ENCODE data around the gene MICAL3.
"Not testable (repeated sequence)": the region's sequence is repeated elsewhere in the genome, so short reads cannot be mapped to it uniquely, and the experiment has no call there.

The MICAL3 gene

GRCh38 chr22:17949642-17950473 is 74.5 kb downstream of the MICAL3 start:
- no peak for DNase-seq
- in situ Hi-C loops (cut with HindIII; ENCODE audit: low pct_ligation_motif_present, low pct_unique_long_range_greater_than_20kb, low sequenced_read_pairs) = no loop called here

GRCh38 chr22:17948101-17948500 is 76.3 kb downstream of the MICAL3 start:
- no peak for DNase-seq
- in situ Hi-C loops (cut with HindIII; ENCODE audit: low pct_ligation_motif_present, low pct_unique_long_range_greater_than_20kb, low sequenced_read_pairs) = no loop called here

GRCh38 chr22:17946662-17947367 is 77.5 kb downstream of the MICAL3 start:
- no peak for DNase-seq
- in situ Hi-C loops (cut with HindIII; ENCODE audit: low pct_ligation_motif_present, low pct_unique_long_range_greater_than_20kb, low sequenced_read_pairs) = no loop called here

- no peak for DNase-seq
- in situ Hi-C loops (cut with HindIII; ENCODE audit: low pct_ligation_motif_present, low pct_unique_long_range_greater_than_20kb, low sequenced_read_pairs) = no loop called here
Measured at GRCh38 chr22:17945888-17946648, 78.3 kb downstream of the MICAL3 start.

GRCh38 chr22:17945156-17945887 is 79.0 kb downstream of the MICAL3 start:
- in situ Hi-C loops (cut with HindIII; ENCODE audit: low pct_ligation_motif_present, low pct_unique_long_range_greater_than_20kb, low sequenced_read_pairs) = no loop called here
- no peak for DNase-seq

GRCh38 chr22:17944256-17944655 is 80.1 kb downstream of the MICAL3 start:
- in situ Hi-C loops (cut with HindIII; ENCODE audit: low pct_ligation_motif_present, low pct_unique_long_range_greater_than_20kb, low sequenced_read_pairs) = no loop called here
- no peak for DNase-seq

GRCh38 chr22:17943533-17944249 is 80.7 kb downstream of the MICAL3 start:
- DNase-seq = no peak
- in situ Hi-C loops (cut with HindIII; ENCODE audit: low pct_ligation_motif_present, low pct_unique_long_range_greater_than_20kb, low sequenced_read_pairs) = no loop called here

GRCh38 chr22:17942721-17943120 is 81.6 kb downstream of the MICAL3 start:
- no peak for DNase-seq
- in situ Hi-C loops (cut with HindIII; ENCODE audit: low pct_ligation_motif_present, low pct_unique_long_range_greater_than_20kb, low sequenced_read_pairs) = no loop called here

- DNase-seq = no peak
- in situ Hi-C loops (cut with HindIII; ENCODE audit: low pct_ligation_motif_present, low pct_unique_long_range_greater_than_20kb, low sequenced_read_pairs) = no loop called here
Measured at GRCh38 chr22:17941471-17942406, 82.6 kb downstream of the MICAL3 start.

- no peak for DNase-seq
- in situ Hi-C loops (cut with HindIII; ENCODE audit: low pct_ligation_motif_present, low pct_unique_long_range_greater_than_20kb, low sequenced_read_pairs) = no loop called here
Measured at GRCh38 chr22:17939579-17939978, 84.8 kb downstream of the MICAL3 start.

GRCh38 chr22:17939011-17939410 is 85.3 kb downstream of the MICAL3 start:
- DNase-seq = no peak
- in situ Hi-C loops (cut with HindIII; ENCODE audit: low pct_ligation_motif_present, low pct_unique_long_range_greater_than_20kb, low sequenced_read_pairs) = no loop called here

GRCh38 chr22:17938484-17938924 is 85.9 kb downstream of the MICAL3 start:
- no peak for DNase-seq
- in situ Hi-C loops (cut with HindIII; ENCODE audit: low pct_ligation_motif_present, low pct_unique_long_range_greater_than_20kb, low sequenced_read_pairs) = no loop called here

- in situ Hi-C loops (cut with HindIII; ENCODE audit: low pct_ligation_motif_present, low pct_unique_long_range_greater_than_20kb, low sequenced_read_pairs); DNase-seq: not testable (repeated sequence)
Measured at GRCh38 chr22:17932457-17932856, 91.9 kb downstream of the MICAL3 start.

GRCh38 chr22:17931400-17931825 is 92.9 kb downstream of the MICAL3 start:
- in situ Hi-C loops (cut with HindIII; ENCODE audit: low pct_ligation_motif_present, low pct_unique_long_range_greater_than_20kb, low sequenced_read_pairs) = no loop called here
- no peak for DNase-seq

GRCh38 chr22:17930455-17931313 is 93.7 kb downstream of the MICAL3 start:
- in situ Hi-C loops (cut with HindIII; ENCODE audit: low pct_ligation_motif_present, low pct_unique_long_range_greater_than_20kb, low sequenced_read_pairs) = no loop called here
- DNase-seq = no peak

GRCh38 chr22:17929909-17930308 is 94.5 kb downstream of the MICAL3 start:
- no peak for DNase-seq
- in situ Hi-C loops (cut with HindIII; ENCODE audit: low pct_ligation_motif_present, low pct_unique_long_range_greater_than_20kb, low sequenced_read_pairs) = no loop called here

Data from ACHN (cell line).